Muscle layer of duodenum (tissue), 2 donors: ENCODE data around the gene GLYR1.

Experiments
- H3K27ac ChIP-seq: one replicate; pipeline ENCODE4 v1.7.0; 2013; ENCODE audit warnings: mild to moderate bottlenecking, low read length
- H3K27me3 ChIP-seq: one replicate; pipeline ENCODE4 v1.7.0; 2013; ENCODE audit warnings: low read depth, mild to moderate bottlenecking, control low read depth, low read length
- H3K36me3 ChIP-seq, 2 donors: one replicate each; pipeline ENCODE4 v1.7.0; 2013; ENCODE audit warnings: low read length in 2 of 2, control low read depth in 1 of 2, mild to moderate bottlenecking in 1 of 2; ENCODE audit not compliant: insufficient read depth in 2 of 2, control insufficient read depth in 1 of 2
- H3K4me1 ChIP-seq, 2 donors: one replicate each; pipeline ENCODE4 v1.7.0; 2013; ENCODE audit warnings: low read length in 2 of 2, mild to moderate bottlenecking in 2 of 2, control low read depth in 1 of 2, moderate library complexity in 1 of 2; ENCODE audit not compliant: insufficient read depth in 2 of 2, control insufficient read depth in 1 of 2
- H3K4me3 ChIP-seq, 2 donors: one replicate each; pipeline ENCODE4 v1.7.0; 2013; ENCODE audit warnings: low read length in 2 of 2, low read depth in 1 of 2, mild to moderate bottlenecking in 1 of 2
- H3K9me3 ChIP-seq, 2 donors: one replicate each; pipeline ENCODE4 v1.7.0; 2013; ENCODE audit warnings: low read length in 2 of 2, control low read depth in 1 of 2, mild to moderate bottlenecking in 1 of 2; ENCODE audit not compliant: control insufficient read depth in 1 of 2
- donor health status: healthy.

Gene GLYR1

DNA sequence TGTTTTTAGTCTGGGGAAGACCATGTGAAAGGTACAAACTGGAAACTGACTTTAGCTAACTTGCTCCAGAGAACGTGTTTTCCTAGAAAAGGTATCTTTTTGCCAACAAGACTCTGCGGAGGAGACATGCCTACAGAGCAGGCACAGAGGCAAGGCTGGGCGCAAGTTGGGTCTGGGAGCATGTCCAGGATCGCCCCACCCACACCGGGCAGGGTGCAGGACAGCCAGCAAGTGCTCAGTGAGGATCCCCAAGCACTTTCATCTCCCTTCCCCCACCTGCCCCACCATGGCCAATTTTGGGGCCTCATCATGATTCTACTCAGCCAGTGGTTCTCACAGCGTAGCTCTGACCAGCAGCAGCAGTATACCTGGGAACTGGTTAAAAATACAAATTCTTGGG lies 26.4 kb downstream of the GLYR1 start:
- Histone ChIP-seq H3K4me3 (no peak overlapping the region), H3K36me3 (peaks cover 55 to 72% of the 10 kb centered on the region in 2 donors), H3K27me3 (no peaks in the 10 kb centered on the region), H3K4me1 (no peaks in the 10 kb centered on the region), H3K9me3 (no peaks in the 10 kb centered on the region), H3K27ac (no peak overlapping the region)

DNA sequence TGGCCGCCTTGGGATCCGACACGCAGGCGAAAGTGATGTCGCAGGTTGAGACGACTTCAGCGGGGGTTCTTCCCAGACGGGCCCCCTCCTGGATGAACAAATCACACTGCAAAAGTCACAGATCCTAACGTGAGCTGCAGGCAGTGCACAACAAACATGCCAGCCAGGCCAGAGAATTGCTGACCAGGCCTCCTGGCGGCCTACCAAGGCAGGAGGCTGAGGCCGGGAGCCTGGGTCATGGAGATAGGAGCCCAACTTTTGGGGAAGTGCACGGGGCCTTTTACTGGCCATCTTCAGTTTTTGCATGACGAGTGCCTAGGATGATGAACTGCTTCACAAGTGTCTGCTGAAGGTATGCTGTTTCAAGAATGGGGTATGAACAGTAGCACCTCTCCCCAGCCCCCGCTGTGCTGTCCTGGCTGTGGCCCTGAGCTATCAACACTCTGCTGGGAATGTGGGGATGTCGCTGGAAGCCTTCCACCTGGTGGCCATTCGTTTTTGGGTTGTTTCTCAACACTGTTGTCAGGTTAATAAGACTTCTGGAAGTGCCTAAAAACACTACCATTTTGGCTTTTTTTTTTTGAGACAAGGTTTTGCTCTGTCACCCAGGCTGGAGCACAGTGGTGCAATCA lies 32.4 kb downstream of the GLYR1 start:
- Histone ChIP-seq H3K36me3 (peaks cover 46 to 55% of the 10 kb centered on the region in 2 donors), H3K4me3 (peak overlapping the region in 1 of 2 donors; percentile 6), H3K27ac (no peak overlapping the region)

DNA sequence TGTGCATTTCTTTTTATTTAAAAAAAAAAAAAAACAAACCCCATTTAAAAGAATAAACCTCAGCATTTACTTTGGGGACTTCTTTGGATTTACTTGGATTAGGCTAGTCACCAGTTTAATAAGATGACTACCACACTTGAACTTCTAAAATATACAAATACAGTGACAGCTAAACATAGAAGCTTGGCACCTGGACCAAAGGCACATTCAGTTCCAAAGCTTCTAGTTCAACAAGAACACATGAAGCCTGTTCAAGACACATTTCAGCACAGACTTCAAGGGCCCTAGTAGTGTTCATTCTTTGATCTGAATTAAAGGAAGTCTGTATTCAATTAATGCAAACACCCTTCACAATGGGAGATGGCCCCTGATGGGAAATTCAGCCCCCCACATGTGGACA lies 33.0 kb downstream of the GLYR1 start:
- Histone ChIP-seq H3K9me3 (no peaks in the 10 kb centered on the region), H3K27me3 (no peaks in the 10 kb centered on the region), H3K4me1 (peaks cover 8 to 17% of the 10 kb centered on the region in 2 donors), H3K27ac (peak overlapping the region; percentile 31), H3K36me3 (peaks cover 43 to 58% of the 10 kb centered on the region in 2 donors), H3K4me3 (peak overlapping the region in 1 of 2 donors; percentile 6)

More for the DNA sequence above, 32.4 kb downstream of the GLYR1 start:
- peaks cover 8 to 17% of the 10 kb centered on the region in 2 donors for H3K4me1 ChIP-seq
- H3K9me3 ChIP-seq = no peaks in the 10 kb centered on the region
- H3K27me3 ChIP-seq = no peaks in the 10 kb centered on the region

DNA sequence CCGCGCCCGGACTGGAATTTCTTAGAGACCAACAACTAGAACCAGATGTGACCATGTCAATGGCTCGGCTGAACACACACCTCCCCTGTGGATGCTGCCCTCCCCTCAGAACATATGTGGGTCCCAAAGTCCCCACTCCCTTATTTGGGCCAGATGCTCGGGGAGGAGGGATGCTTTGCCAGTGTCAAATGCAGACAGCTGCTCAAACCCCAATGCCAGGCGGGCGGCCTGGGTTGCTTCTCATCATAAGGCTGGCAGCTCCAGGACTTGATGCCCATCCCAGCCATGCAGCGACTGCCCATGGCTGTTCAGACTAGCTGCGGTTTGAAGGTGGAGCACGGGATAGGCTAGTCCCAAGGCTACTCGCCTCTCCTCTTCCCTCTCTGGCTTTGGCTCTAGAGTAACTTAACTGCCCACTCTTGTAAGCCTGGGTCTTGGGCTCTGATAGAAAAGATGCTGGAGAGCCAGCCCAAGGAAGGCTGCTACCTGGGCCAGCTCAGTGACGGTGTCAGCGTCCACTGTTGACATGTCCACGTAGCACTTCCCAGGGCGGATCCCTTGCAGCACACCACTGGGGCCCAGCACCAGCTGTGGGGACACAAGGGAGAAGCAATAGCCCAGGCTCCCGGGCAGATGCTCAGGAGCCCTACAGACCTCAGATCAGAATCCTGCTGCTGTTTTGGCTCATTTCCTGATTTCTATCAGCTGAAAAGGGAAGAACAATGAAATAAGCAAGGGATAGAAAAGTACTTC lies 33.7 kb downstream of the GLYR1 start:
- Histone ChIP-seq H3K9me3 (no peaks in the 10 kb centered on the region), H3K27me3 (no peaks in the 10 kb centered on the region), H3K27ac (peak overlapping the region; percentile 31), H3K4me3 (no peak overlapping the region), H3K4me1 (peaks cover 8 to 17% of the 10 kb centered on the region in 2 donors), H3K36me3 (peaks cover 38 to 58% of the 10 kb centered on the region in 2 donors)

DNA sequence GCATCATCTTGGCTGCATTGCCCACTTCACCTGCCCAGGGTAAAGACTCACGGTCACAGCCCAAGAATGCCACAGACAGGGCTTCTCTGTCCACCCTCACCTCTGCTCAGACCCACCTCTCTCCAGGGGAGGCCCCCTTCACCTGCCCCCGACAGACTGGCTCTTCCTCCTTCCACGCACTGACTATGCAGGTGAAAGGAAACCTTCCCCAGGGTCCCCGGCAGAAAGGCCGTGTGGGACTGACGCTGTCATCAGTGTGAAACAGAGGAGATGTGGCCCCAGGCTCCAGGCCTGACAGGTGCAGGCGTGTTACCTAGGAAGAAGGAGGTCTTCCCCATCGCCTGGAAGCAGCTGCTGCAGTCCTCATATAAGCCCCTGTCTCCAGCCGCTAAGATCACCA lies 35.3 kb downstream of the GLYR1 start:
- Histone ChIP-seq H3K27ac (no peak overlapping the region), H3K27me3 (no peaks in the 10 kb centered on the region), H3K36me3 (peaks cover 30 to 62% of the 10 kb centered on the region in 2 donors), H3K4me1 (peaks cover 8 to 17% of the 10 kb centered on the region in 2 donors), H3K9me3 (no peaks in the 10 kb centered on the region), H3K4me3 (no peak overlapping the region)

DNA sequence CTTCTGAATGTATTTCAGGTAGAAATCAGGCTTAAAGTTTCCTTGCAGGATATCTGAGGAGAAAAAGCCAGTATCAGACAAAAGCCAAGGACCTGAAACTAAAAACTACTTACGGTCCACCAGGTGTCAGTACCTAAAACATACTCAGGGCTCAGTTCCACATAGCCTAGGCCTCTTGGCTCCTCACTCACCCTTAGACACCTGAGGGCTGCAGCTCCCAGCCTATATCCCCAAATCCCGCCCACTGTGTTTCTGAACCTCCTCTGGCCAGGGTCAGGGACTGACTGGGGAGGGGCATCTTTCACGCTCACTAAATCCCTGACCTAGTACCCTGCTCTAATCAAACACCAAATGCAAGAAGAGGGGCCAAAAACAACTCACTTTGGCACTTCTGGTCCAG lies 35.8 kb downstream of the GLYR1 start:
- Histone ChIP-seq H3K27me3 (no peaks in the 10 kb centered on the region), H3K36me3 (peaks cover 30 to 61% of the 10 kb centered on the region in 2 donors), H3K4me3 (no peak overlapping the region), H3K27ac (no peak overlapping the region), H3K9me3 (no peaks in the 10 kb centered on the region), H3K4me1 (peaks cover 8 to 17% of the 10 kb centered on the region in 2 donors)

DNA sequence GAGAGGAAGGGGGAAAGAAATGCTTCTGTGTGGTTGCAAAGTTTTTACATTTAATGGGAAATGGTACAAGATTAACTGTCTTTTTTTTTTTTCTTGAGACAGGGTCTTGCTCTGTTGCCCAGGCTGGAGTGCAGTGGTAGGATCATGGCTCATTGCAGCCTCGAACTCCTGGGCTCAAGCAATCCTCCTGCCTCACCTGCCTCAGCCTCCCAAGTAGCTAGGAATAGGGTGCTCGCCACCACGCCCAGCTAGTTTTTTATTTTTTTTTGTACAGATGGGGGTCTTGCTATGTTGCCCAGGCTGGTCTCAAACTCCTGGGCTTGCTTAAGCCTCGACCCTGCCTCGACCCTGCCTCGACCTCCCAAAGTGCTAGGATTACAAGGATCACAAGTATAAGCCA lies 40.8 kb downstream of the GLYR1 start:
- peaks cover 0 to 29% of the 10 kb centered on the region in 2 donors for H3K4me1 ChIP-seq
- no peaks in the 10 kb centered on the region for H3K27me3 ChIP-seq
- no peaks in the 10 kb centered on the region for H3K9me3 ChIP-seq
- H3K27ac ChIP-seq = no peak overlapping the region
- peaks cover 1 to 45% of the 10 kb centered on the region in 2 donors for H3K36me3 ChIP-seq
- H3K4me3 ChIP-seq = no peak overlapping the region

DNA sequence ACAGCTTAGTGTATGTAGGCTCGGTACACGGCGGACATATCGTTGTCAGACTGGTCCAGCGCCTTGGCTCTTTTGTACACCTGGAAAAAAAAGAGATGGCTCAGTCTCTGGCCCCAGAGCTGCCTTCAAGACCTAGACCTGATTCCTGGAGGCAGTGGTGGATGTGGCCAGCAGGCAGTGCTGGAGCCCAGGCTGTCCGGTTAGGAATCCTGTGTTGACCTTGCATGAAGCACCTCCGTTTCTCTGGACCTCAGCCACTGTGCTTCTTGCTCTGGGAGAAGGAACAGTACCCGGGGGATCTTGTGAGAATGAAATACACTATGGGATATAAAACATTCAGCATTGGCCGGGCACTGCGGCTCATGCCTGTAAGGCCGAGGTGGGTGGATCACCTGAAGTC lies 41.9 kb downstream of the GLYR1 start:
- Histone ChIP-seq H3K4me1 (peaks cover 0 to 40% of the 10 kb centered on the region in 2 donors), H3K4me3 (no peak overlapping the region), H3K36me3 (peaks cover 0 to 41% of the 10 kb centered on the region in 2 donors), H3K9me3 (no peaks in the 10 kb centered on the region), H3K27me3 (no peaks in the 10 kb centered on the region), H3K27ac (no peak overlapping the region)

DNA sequence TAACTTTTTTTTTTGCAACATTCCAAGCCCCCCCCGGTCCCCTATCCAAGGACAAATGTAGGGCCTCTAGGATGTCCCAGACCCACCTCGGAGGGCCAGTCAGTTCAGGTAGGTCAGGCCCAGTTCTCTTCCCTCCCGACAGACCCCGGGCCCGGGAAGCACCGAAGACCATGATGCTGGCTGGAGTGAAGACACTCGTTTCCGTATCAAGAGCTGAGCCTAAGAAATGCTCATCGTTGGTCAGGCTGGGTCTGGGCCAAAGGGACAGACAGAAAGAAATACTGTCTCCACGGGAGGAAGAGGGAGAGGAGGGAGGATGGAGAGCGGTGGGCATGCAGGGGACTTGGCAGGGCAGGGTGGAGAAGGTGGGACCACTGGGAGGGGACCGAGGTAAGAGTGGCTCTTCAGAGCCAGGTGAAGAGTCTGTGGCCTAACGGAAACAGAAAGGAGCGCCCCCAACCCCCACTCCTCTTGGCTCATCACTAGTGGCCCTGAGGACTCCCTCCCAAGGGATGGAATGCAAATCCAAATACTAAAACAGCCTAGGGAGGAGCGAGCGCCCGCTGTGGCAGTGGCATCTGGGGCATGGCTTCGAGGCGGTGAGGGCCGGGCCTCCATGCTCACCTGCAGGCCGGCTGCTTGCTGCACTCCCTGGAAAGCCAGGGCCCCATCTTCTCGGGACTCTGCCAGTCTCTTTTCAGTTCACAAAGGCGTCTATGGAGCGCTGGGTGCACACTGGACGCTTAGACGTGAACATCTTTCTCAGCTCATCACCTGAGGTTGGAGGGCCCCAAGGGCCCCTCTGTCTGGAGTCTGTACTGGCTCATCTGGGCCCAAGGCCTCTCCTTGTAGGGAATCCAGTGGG lies 43.0 kb downstream of the GLYR1 start:
- Histone ChIP-seq H3K27me3 (no peaks in the 10 kb centered on the region), H3K36me3 (peaks cover 2 to 44% of the 10 kb centered on the region in 2 donors), H3K4me1 (peaks cover 0 to 40% of the 10 kb centered on the region in 2 donors), H3K4me3 (no peak overlapping the region), H3K9me3 (no peaks in the 10 kb centered on the region), H3K27ac (no peak overlapping the region)

DNA sequence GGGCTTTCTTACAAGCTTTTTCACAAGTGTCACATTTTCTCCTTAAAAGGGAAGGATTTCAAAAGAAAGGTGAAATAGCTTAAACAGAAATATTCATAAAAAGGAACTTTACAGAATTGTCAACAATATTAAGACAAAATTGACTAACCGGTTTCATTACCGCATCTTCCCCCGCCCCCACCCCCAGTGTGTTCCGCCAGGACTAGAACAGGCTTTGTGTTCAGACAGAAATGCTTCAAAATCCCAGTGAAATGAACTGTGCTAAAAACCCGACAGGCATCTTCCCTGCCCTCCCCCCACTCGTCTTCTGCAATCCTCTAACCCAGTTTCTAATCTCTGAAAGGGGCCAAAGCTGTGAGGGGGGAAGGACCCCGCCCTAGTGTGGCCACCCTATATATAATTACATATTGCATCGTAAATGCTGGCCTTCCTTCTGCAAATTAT lies 43.7 kb downstream of the GLYR1 start:
- H3K4me1 ChIP-seq = peaks cover 0 to 40% of the 10 kb centered on the region in 2 donors
- no peaks in the 10 kb centered on the region for H3K27me3 ChIP-seq
- no peaks in the 10 kb centered on the region for H3K9me3 ChIP-seq
- H3K36me3 ChIP-seq = peaks cover 7 to 46% of the 10 kb centered on the region in 2 donors
- peak overlapping the region; percentile 14 for H3K27ac ChIP-seq
- H3K4me3 ChIP-seq = peak overlapping the region; percentile 64 to 95
